Panc1 (cell line): Measurements from ENCODE around the gene MYEF2.

Experiments used
- POLR2AphosphoS5 ChIP-seq: IDR thresholded peaks from 2 replicates; pipeline ENCODE4 v1.6.1; 2012; ENCODE audit warnings: mild to moderate bottlenecking, low read depth, low read length, moderate library complexity
- TF ChIP-seq, protein P1 (sequence below): fragments of 450-650 bp; IDR thresholded peaks from 2 replicates; pipeline ENCODE4 v1.5.1; 2017; ENCODE audit warnings: mild to moderate bottlenecking
- TF ChIP-seq, protein P2 (sequence below), 2 experiments: IDR thresholded peaks; 2 replicates each; pipeline ENCODE4 v1.6.1; 2011 to 2012; ENCODE audit warnings: low read depth in 2 of 2, control low read depth in 1 of 2, low read length in 1 of 2, mild to moderate bottlenecking in 1 of 2, moderate library complexity in 1 of 2; ENCODE audit not compliant: insufficient read depth in 1 of 2

DNA sequence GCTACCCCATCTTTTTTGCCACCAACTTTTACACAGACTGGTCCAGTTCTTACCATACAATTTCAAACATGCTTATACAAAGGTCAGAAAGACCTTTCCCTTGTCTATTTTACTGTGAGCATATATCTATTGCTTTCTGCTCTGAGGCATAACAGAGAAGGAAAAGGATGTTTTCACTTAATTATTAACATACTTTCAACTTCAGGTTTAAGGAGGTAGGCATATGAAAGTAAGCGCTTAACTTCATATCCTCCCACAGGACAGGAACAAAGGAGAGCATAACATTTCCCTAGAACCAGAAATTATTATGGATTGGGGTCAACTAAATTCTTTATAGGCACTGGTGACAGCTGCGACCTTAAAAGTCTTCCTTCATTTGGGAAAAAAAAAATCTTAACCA lies 1.1 kb downstream of the MYEF2 start:
- TF ChIP-seq, protein P1, sequence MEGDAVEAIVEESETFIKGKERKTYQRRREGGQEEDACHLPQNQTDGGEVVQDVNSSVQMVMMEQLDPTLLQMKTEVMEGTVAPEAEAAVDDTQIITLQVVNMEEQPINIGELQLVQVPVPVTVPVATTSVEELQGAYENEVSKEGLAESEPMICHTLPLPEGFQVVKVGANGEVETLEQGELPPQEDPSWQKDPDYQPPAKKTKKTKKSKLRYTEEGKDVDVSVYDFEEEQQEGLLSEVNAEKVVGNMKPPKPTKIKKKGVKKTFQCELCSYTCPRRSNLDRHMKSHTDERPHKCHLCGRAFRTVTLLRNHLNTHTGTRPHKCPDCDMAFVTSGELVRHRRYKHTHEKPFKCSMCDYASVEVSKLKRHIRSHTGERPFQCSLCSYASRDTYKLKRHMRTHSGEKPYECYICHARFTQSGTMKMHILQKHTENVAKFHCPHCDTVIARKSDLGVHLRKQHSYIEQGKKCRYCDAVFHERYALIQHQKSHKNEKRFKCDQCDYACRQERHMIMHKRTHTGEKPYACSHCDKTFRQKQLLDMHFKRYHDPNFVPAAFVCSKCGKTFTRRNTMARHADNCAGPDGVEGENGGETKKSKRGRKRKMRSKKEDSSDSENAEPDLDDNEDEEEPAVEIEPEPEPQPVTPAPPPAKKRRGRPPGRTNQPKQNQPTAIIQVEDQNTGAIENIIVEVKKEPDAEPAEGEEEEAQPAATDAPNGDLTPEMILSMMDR, result no peak
- no peak for TF ChIP-seq POLR2AphosphoS5
- TF ChIP-seq, protein P2, sequence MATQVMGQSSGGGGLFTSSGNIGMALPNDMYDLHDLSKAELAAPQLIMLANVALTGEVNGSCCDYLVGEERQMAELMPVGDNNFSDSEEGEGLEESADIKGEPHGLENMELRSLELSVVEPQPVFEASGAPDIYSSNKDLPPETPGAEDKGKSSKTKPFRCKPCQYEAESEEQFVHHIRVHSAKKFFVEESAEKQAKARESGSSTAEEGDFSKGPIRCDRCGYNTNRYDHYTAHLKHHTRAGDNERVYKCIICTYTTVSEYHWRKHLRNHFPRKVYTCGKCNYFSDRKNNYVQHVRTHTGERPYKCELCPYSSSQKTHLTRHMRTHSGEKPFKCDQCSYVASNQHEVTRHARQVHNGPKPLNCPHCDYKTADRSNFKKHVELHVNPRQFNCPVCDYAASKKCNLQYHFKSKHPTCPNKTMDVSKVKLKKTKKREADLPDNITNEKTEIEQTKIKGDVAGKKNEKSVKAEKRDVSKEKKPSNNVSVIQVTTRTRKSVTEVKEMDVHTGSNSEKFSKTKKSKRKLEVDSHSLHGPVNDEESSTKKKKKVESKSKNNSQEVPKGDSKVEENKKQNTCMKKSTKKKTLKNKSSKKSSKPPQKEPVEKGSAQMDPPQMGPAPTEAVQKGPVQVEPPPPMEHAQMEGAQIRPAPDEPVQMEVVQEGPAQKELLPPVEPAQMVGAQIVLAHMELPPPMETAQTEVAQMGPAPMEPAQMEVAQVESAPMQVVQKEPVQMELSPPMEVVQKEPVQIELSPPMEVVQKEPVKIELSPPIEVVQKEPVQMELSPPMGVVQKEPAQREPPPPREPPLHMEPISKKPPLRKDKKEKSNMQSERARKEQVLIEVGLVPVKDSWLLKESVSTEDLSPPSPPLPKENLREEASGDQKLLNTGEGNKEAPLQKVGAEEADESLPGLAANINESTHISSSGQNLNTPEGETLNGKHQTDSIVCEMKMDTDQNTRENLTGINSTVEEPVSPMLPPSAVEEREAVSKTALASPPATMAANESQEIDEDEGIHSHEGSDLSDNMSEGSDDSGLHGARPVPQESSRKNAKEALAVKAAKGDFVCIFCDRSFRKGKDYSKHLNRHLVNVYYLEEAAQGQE (IDR thresholded peaks at IDR 0.05; ENCODE audit: insufficient read depth in 1 of 2, low read depth in 2 of 2, low read length in 1 of 2), result no peak
